ENCODE data around the gene ANXA5. TPM values are rescaled to one million over a fixed set of nuclear protein-coding genes. Genes with fewer than 3 reads are reported as not detected.

ANXA5 gene
- total and polyA plus RNA-seq, 4 donors: 71.0 to 131 (median 87.0) TPM

- Histone ChIP-seq H3K9me3 (ENCODE audit: control insufficient read depth in 4 of 4, low read length in 3 of 4) (no peaks in the 10 kb centered on the region), H3K27me3 (ENCODE audit: control insufficient read depth in 4 of 4, insufficient read depth in 4 of 4, low read length in 3 of 4) (no peaks in the 10 kb centered on the region), H3K4me3 (ENCODE audit: low read depth in 1 of 3, low read length in 3 of 3) (no peak overlapping the region), H3K27ac (ENCODE audit: low read depth in 1 of 2, low read length in 2 of 2) (no peak overlapping the region), H3K36me3 (ENCODE audit: control insufficient read depth in 4 of 4, insufficient read depth in 3 of 4, low read depth in 1 of 4, low read length in 3 of 4) (no peaks in the 10 kb centered on the region), H3K4me1 (ENCODE audit: control insufficient read depth in 4 of 4, insufficient read depth in 4 of 4, low read length in 3 of 4) (no peaks in the 10 kb centered on the region), H3K9ac (ENCODE audit: low read depth in 1 of 2, low read length in 2 of 2) (no peak overlapping the region)
- DNase-seq (ENCODE audit: low spot score): no peak
- TF ChIP-seq TAF1 (conservative IDR thresholded peaks at IDR 0.05): no peak
- no peak for TF ChIP-seq HNF4A (conservative IDR thresholded peaks at IDR 0.05)
- TF ChIP-seq RAD21 (IDR thresholded peaks at IDR 0.05): no peak
- TF ChIP-seq EGR1 (IDR thresholded peaks at IDR 0.05; ENCODE audit: low read depth in 2 of 2): no peak
- TF ChIP-seq, protein P1, sequence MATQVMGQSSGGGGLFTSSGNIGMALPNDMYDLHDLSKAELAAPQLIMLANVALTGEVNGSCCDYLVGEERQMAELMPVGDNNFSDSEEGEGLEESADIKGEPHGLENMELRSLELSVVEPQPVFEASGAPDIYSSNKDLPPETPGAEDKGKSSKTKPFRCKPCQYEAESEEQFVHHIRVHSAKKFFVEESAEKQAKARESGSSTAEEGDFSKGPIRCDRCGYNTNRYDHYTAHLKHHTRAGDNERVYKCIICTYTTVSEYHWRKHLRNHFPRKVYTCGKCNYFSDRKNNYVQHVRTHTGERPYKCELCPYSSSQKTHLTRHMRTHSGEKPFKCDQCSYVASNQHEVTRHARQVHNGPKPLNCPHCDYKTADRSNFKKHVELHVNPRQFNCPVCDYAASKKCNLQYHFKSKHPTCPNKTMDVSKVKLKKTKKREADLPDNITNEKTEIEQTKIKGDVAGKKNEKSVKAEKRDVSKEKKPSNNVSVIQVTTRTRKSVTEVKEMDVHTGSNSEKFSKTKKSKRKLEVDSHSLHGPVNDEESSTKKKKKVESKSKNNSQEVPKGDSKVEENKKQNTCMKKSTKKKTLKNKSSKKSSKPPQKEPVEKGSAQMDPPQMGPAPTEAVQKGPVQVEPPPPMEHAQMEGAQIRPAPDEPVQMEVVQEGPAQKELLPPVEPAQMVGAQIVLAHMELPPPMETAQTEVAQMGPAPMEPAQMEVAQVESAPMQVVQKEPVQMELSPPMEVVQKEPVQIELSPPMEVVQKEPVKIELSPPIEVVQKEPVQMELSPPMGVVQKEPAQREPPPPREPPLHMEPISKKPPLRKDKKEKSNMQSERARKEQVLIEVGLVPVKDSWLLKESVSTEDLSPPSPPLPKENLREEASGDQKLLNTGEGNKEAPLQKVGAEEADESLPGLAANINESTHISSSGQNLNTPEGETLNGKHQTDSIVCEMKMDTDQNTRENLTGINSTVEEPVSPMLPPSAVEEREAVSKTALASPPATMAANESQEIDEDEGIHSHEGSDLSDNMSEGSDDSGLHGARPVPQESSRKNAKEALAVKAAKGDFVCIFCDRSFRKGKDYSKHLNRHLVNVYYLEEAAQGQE (IDR thresholded peaks at IDR 0.05): no peak
- TF ChIP-seq, protein P2, sequence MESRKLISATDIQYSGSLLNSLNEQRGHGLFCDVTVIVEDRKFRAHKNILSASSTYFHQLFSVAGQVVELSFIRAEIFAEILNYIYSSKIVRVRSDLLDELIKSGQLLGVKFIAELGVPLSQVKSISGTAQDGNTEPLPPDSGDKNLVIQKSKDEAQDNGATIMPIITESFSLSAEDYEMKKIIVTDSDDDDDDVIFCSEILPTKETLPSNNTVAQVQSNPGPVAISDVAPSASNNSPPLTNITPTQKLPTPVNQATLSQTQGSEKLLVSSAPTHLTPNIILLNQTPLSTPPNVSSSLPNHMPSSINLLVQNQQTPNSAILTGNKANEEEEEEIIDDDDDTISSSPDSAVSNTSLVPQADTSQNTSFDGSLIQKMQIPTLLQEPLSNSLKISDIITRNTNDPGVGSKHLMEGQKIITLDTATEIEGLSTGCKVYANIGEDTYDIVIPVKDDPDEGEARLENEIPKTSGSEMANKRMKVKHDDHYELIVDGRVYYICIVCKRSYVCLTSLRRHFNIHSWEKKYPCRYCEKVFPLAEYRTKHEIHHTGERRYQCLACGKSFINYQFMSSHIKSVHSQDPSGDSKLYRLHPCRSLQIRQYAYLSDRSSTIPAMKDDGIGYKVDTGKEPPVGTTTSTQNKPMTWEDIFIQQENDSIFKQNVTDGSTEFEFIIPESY (IDR thresholded peaks at IDR 0.05): no peak
- TF ChIP-seq YY1 (IDR thresholded peaks at IDR 0.05): no peak
- no peak for TF ChIP-seq HNF4G (IDR thresholded peaks at IDR 0.05)
- no peak for TF ChIP-seq RXRA (IDR thresholded peaks at IDR 0.05)
- no peak for TF ChIP-seq NR2F2 (IDR thresholded peaks at IDR 0.05)
- TF ChIP-seq, protein P3, sequence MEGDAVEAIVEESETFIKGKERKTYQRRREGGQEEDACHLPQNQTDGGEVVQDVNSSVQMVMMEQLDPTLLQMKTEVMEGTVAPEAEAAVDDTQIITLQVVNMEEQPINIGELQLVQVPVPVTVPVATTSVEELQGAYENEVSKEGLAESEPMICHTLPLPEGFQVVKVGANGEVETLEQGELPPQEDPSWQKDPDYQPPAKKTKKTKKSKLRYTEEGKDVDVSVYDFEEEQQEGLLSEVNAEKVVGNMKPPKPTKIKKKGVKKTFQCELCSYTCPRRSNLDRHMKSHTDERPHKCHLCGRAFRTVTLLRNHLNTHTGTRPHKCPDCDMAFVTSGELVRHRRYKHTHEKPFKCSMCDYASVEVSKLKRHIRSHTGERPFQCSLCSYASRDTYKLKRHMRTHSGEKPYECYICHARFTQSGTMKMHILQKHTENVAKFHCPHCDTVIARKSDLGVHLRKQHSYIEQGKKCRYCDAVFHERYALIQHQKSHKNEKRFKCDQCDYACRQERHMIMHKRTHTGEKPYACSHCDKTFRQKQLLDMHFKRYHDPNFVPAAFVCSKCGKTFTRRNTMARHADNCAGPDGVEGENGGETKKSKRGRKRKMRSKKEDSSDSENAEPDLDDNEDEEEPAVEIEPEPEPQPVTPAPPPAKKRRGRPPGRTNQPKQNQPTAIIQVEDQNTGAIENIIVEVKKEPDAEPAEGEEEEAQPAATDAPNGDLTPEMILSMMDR (IDR thresholded peaks at IDR 0.05; ENCODE audit: low read depth, low read length, missing input control): no peak
- TF ChIP-seq FOXA2 (IDR thresholded peaks at IDR 0.05): no peak
- no peak for TF ChIP-seq SP1 (IDR thresholded peaks at IDR 0.05)
- TF ChIP-seq, protein P4, sequence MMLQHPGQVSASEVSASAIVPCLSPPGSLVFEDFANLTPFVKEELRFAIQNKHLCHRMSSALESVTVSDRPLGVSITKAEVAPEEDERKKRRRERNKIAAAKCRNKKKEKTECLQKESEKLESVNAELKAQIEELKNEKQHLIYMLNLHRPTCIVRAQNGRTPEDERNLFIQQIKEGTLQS (IDR thresholded peaks at IDR 0.05): no peak
- no peak for TF ChIP-seq JUND (IDR thresholded peaks at IDR 0.05)
- TF ChIP-seq GABPA (IDR thresholded peaks at IDR 0.05 in 1 of 2, conservative IDR thresholded peaks at IDR 0.05 in 1 of 2): no peak
- TF ChIP-seq FOXA1 (IDR thresholded peaks at IDR 0.05): no peak
- TF ChIP-seq, protein P5, sequence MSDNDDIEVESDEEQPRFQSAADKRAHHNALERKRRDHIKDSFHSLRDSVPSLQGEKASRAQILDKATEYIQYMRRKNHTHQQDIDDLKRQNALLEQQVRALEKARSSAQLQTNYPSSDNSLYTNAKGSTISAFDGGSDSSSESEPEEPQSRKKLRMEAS (IDR thresholded peaks at IDR 0.05): no peak
- WGBS: 85% methylated on average over 6 of the region's 6 CpGs
Observed at GRCh38 chr4:121705521-121705920, 8.7 kb upstream of the ANXA5 start.
